ENCODE data around the gene ZBTB21. TPM values are rescaled to one million over a fixed set of nuclear protein-coding genes. Genes with fewer than 3 reads are reported as not detected.

The ZBTB21 gene
- total and polyA plus RNA-seq, 2 experiments from 2014 or later, result 10.0 to 11.0 TPM

DNA sequence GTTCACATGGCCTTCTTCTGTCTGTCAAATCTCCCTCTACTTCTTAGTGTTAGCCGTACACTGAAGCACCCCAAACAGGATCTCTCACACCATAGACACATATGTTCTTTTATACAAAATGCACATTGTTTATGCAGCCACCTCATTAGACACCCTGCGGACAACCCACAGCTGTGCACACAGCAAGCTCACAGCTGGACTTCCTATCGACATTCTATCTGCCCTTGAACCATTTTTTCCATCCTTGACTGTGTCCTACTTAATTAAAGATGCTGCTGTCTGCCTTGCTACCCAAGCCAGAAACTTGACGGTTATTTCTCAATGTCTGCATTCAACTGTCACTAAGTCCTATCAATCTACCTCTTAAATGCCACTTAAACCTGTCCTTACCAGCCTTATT lies 3.2 kb upstream of the ZBTB21 start:
- no peaks in the 10 kb centered on the region; the same call in 1 of the 2 replicates for H4K20me1 ChIP-seq (replicated peaks; ENCODE audit: insufficient read depth)
- Mint-ChIP-seq H3K27me3 (ENCODE audit: insufficient read depth, low read depth, poor library complexity) (peaks cover 30% of the 10 kb centered on the region), H3K4me3 (no peak overlapping the region), H3K4me1 (peaks cover 2% of the 10 kb centered on the region; the same call in 1 of the 3 replicates), H3K36me3 (ENCODE audit: low read depth) (no peaks in the 10 kb centered on the region), H3K9me3 (no peaks in the 10 kb centered on the region), H3K27ac (no peak overlapping the region)
- H3F3A ChIP-seq (replicated peaks; ENCODE audit: low read depth), result peaks cover 2% of the 10 kb centered on the region; the same call in 1 of the 2 replicates
- H2AFZ ChIP-seq, result no peak overlapping the region
- peaks cover 10% of the 10 kb centered on the region; the same call in 1 of the 2 replicates for H3K4me1 ChIP-seq (ENCODE audit: insufficient read depth)
- H3K27ac ChIP-seq (ENCODE audit: low read depth), result no peak overlapping the region
- H3K4me2 ChIP-seq, result no peak overlapping the region
- no peak overlapping the region for H3K4me3 ChIP-seq
- TF ChIP-seq EZH2phosphoT487 (IDR thresholded peaks at IDR 0.05; ENCODE audit: unreplicated experiment), result no peak
- TF ChIP-seq EZH2 (IDR thresholded peaks at IDR 0.05; ENCODE audit: low read depth, unreplicated experiment), result no peak
- TF ChIP-seq, protein P1, sequence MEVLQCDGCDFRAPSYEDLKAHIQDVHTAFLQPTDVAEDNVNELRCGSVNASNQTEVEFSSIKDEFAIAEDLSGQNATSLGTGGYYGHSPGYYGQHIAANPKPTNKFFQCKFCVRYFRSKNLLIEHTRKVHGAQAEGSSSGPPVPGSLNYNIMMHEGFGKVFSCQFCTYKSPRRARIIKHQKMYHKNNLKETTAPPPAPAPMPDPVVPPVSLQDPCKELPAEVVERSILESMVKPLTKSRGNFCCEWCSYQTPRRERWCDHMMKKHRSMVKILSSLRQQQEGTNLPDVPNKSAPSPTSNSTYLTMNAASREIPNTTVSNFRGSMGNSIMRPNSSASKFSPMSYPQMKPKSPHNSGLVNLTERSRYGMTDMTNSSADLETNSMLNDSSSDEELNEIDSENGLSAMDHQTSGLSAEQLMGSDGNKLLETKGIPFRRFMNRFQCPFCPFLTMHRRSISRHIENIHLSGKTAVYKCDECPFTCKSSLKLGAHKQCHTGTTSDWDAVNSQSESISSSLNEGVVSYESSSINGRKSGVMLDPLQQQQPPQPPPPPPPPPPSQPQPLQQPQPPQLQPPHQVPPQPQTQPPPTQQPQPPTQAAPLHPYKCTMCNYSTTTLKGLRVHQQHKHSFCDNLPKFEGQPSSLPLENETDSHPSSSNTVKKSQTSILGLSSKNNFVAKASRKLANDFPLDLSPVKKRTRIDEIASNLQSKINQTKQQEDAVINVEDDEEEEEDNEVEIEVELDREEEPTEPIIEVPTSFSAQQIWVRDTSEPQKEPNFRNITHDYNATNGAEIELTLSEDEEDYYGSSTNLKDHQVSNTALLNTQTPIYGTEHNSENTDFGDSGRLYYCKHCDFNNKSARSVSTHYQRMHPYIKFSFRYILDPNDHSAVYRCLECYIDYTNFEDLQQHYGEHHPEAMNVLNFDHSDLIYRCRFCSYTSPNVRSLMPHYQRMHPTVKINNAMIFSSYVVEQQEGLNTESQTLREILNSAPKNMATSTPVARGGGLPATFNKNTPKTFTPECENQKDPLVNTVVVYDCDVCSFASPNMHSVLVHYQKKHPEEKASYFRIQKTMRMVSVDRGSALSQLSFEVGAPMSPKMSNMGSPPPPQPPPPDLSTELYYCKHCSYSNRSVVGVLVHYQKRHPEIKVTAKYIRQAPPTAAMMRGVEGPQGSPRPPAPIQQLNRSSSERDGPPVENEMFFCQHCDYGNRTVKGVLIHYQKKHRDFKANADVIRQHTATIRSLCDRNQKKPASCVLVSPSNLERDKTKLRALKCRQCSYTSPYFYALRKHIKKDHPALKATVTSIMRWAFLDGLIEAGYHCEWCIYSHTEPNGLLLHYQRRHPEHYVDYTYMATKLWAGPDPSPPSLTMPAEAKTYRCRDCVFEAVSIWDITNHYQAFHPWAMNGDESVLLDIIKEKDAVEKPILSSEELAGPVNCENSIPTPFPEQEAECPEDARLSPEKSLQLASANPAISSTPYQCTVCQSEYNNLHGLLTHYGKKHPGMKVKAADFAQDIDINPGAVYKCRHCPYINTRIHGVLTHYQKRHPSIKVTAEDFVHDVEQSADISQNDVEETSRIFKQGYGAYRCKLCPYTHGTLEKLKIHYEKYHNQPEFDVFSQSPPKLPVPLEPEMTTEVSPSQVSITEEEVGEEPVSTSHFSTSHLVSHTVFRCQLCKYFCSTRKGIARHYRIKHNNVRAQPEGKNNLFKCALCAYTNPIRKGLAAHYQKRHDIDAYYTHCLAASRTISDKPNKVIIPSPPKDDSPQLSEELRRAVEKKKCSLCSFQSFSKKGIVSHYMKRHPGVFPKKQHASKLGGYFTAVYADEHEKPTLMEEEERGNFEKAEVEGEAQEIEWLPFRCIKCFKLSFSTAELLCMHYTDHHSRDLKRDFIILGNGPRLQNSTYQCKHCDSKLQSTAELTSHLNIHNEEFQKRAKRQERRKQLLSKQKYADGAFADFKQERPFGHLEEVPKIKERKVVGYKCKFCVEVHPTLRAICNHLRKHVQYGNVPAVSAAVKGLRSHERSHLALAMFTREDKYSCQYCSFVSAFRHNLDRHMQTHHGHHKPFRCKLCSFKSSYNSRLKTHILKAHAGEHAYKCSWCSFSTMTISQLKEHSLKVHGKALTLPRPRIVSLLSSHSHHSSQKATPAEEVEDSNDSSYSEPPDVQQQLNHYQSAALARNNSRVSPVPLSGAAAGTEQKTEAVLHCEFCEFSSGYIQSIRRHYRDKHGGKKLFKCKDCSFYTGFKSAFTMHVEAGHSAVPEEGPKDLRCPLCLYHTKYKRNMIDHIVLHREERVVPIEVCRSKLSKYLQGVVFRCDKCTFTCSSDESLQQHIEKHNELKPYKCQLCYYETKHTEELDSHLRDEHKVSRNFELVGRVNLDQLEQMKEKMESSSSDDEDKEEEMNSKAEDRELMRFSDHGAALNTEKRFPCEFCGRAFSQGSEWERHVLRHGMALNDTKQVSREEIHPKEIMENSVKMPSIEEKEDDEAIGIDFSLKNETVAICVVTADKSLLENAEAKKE (CRISPR knock-in tag; IDR thresholded peaks at IDR 0.05), result no peak
- TF ChIP-seq NANOG (IDR thresholded peaks at IDR 0.05; ENCODE audit: borderline replicate concordance), result no peak
- TF ChIP-seq ZNF331 (CRISPR knock-in tag; IDR thresholded peaks at IDR 0.05; ENCODE audit: low read depth), result no peak
- no peak for TF ChIP-seq CREB1 (CRISPR knock-in tag; IDR thresholded peaks at IDR 0.05; ENCODE audit: low read depth)
- TF ChIP-seq JUNB (IDR thresholded peaks at IDR 0.05; ENCODE audit: unreplicated experiment), result no peak
- TF ChIP-seq, protein P2, sequence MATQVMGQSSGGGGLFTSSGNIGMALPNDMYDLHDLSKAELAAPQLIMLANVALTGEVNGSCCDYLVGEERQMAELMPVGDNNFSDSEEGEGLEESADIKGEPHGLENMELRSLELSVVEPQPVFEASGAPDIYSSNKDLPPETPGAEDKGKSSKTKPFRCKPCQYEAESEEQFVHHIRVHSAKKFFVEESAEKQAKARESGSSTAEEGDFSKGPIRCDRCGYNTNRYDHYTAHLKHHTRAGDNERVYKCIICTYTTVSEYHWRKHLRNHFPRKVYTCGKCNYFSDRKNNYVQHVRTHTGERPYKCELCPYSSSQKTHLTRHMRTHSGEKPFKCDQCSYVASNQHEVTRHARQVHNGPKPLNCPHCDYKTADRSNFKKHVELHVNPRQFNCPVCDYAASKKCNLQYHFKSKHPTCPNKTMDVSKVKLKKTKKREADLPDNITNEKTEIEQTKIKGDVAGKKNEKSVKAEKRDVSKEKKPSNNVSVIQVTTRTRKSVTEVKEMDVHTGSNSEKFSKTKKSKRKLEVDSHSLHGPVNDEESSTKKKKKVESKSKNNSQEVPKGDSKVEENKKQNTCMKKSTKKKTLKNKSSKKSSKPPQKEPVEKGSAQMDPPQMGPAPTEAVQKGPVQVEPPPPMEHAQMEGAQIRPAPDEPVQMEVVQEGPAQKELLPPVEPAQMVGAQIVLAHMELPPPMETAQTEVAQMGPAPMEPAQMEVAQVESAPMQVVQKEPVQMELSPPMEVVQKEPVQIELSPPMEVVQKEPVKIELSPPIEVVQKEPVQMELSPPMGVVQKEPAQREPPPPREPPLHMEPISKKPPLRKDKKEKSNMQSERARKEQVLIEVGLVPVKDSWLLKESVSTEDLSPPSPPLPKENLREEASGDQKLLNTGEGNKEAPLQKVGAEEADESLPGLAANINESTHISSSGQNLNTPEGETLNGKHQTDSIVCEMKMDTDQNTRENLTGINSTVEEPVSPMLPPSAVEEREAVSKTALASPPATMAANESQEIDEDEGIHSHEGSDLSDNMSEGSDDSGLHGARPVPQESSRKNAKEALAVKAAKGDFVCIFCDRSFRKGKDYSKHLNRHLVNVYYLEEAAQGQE (IDR thresholded peaks at IDR 0.05; ENCODE audit: unreplicated experiment), result no peak
- TF ChIP-seq POLR2AphosphoS5 (IDR thresholded peaks at IDR 0.05; ENCODE audit: low read depth), result no peak
- TF ChIP-seq ZNF114 (CRISPR knock-in tag; IDR thresholded peaks at IDR 0.05), result no peak
- TF ChIP-seq, protein P3, sequence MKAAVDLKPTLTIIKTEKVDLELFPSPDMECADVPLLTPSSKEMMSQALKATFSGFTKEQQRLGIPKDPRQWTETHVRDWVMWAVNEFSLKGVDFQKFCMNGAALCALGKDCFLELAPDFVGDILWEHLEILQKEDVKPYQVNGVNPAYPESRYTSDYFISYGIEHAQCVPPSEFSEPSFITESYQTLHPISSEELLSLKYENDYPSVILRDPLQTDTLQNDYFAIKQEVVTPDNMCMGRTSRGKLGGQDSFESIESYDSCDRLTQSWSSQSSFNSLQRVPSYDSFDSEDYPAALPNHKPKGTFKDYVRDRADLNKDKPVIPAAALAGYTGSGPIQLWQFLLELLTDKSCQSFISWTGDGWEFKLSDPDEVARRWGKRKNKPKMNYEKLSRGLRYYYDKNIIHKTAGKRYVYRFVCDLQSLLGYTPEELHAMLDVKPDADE (IDR thresholded peaks at IDR 0.05), result no peak
- no peak for TF ChIP-seq STAT1 (IDR thresholded peaks at IDR 0.05; ENCODE audit: unreplicated experiment)
- no peak for TF ChIP-seq CTCF (conservative IDR thresholded peaks at IDR 0.05; ENCODE audit: low read depth in 2 of 2)
- peaks cover 29% of the 10 kb centered on the region for H3K27me3 ChIP-seq (ENCODE audit: insufficient read depth)
- no peak for DNase-seq (ENCODE audit: low spot score)
- H3K9me2 ChIP-seq (ENCODE audit: insufficient read depth), result no peaks in the 10 kb centered on the region
- ATAC-seq, result no peak
- peaks cover 6% of the 10 kb centered on the region for H3K79me2 ChIP-seq (replicated peaks; ENCODE audit: insufficient read depth)
- H3K36me3 ChIP-seq (ENCODE audit: insufficient read depth), result no peaks in the 10 kb centered on the region
